ENCODE results near the gene SSU72. TPM values are rescaled to one million over a fixed set of nuclear protein-coding genes. Genes with fewer than 3 reads are reported as not detected.

Gene SSU72
- total RNA-seq, 1 experiment from 2014 or later: 179 TPM

DNA sequence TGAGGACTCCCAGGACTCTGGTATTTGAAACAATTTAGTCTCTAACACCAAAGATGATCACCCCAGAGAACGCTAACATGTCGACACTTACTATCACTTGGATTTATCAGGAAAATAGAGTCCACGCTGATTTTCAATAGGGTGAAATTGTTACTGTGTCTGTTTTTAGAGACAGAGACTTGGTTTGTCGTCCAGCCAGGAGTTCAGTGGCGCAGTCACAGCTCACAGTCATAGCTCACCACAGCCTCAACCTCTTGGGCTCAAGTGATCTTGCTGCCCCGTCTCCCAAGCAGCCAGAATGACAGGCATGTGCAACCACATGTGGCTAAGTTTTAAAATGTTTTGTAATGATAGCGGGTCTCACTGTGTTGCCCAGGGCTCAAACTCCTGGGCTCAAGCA is 5.3 kb downstream of the SSU72 start:
- Histone ChIP-seq H2BK12ac (ENCODE audit: insufficient read length, low read depth, low read length) (no peak overlapping the region), H4K91ac (ENCODE audit: insufficient read length, low read depth, low read length) (no peak overlapping the region), H3K9ac (ENCODE audit: extremely low read depth, insufficient read length, low read length) (no peak overlapping the region), H2BK5ac (ENCODE audit: insufficient read length, low read length) (no peak overlapping the region), H3K18ac (ENCODE audit: insufficient read length, low read depth, low read length) (no peak overlapping the region), H4K20me1 (ENCODE audit: control insufficient read depth, insufficient read depth, insufficient read length) (peaks cover 3% of the 10 kb centered on the region), H3K23ac (ENCODE audit: insufficient read length, low read depth, low read length) (no peak overlapping the region), H3K56ac (ENCODE audit: insufficient read length, low read depth, low read length) (no peak overlapping the region), H3K4ac (ENCODE audit: low read depth, low read length) (no peak overlapping the region), H3K9me3 (ENCODE audit: control insufficient read depth, low read depth, low read length) (no peaks in the 10 kb centered on the region), H2AFZ (ENCODE audit: low read length) (no peak overlapping the region), H2BK15ac (ENCODE audit: low read depth, low read length) (no peak overlapping the region), H3K23me2 (ENCODE audit: insufficient read length, low read depth, low read length, poor library complexity, severe bottlenecking) (peaks cover 5% of the 10 kb centered on the region), H3K4me2 (ENCODE audit: insufficient read depth, insufficient read length, low read length) (no peak overlapping the region), H4K5ac (ENCODE audit: insufficient read length, low read depth, low read length) (no peak overlapping the region), H3K79me1 (ENCODE audit: insufficient read depth, low read depth, low read length, poor library complexity, severe bottlenecking) (peaks cover 4% of the 10 kb centered on the region), H3T11ph (ENCODE audit: low read length) (no peak overlapping the region), H3K4me1 (ENCODE audit: insufficient read depth, low read length) (no peaks in the 10 kb centered on the region), H2BK120ac (ENCODE audit: low read depth, low read length, poor library complexity, severe bottlenecking) (no peak overlapping the region), H3K14ac (ENCODE audit: insufficient read depth, low read length) (no peak overlapping the region), H3K79me2 (ENCODE audit: insufficient read depth, low read length) (peaks cover 72% of the 10 kb centered on the region), H2AK5ac (ENCODE audit: insufficient read length, low read length) (no peak overlapping the region), H3K27me3 (ENCODE audit: insufficient read depth, low read length) (no peaks in the 10 kb centered on the region), H4K8ac (replicated peaks; ENCODE audit: insufficient read length, low read depth, low read length) (no peak overlapping the region), H2BK20ac (ENCODE audit: low read depth, low read length, poor library complexity, severe bottlenecking) (no peak overlapping the region), H3K27ac (ENCODE audit: insufficient read length, low read depth, low read length) (no peak overlapping the region)
- no CpG with 5 or more reads among the region's 7 CpGs for WGBS (ENCODE audit: extremely low coverage, insufficient read length, low lambda C conversion rate)
- H3K27ac Mint-ChIP-seq: peak overlapping the region in 2 of 3 experiments; percentile 68; a peak in 2 of 7 replicates
- TF ChIP-seq, protein P1, sequence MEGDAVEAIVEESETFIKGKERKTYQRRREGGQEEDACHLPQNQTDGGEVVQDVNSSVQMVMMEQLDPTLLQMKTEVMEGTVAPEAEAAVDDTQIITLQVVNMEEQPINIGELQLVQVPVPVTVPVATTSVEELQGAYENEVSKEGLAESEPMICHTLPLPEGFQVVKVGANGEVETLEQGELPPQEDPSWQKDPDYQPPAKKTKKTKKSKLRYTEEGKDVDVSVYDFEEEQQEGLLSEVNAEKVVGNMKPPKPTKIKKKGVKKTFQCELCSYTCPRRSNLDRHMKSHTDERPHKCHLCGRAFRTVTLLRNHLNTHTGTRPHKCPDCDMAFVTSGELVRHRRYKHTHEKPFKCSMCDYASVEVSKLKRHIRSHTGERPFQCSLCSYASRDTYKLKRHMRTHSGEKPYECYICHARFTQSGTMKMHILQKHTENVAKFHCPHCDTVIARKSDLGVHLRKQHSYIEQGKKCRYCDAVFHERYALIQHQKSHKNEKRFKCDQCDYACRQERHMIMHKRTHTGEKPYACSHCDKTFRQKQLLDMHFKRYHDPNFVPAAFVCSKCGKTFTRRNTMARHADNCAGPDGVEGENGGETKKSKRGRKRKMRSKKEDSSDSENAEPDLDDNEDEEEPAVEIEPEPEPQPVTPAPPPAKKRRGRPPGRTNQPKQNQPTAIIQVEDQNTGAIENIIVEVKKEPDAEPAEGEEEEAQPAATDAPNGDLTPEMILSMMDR (conservative IDR thresholded peaks at IDR 0.05): no peak
- H3K36me3 Mint-ChIP-seq (ENCODE audit: insufficient read depth in 1 of 3, low read depth in 3 of 3): peaks cover 24 to 56% (median 43%) of the 10 kb centered on the region in 3 experiments
- no peak overlapping the region for H3K4me3 Mint-ChIP-seq
- no peak for DNase-seq
- no peaks in the 10 kb centered on the region for H3K27me3 Mint-ChIP-seq (ENCODE audit: low read depth)
- peaks cover 22 to 25% of the 10 kb centered on the region in 2 experiments for H3K4me1 Mint-ChIP-seq
- peaks cover 0 to 3% of the 10 kb centered on the region in 2 experiments; a peak in 1 of 5 replicates for H3K9me3 Mint-ChIP-seq
